Measurements from ENCODE around the gene ITGB3.

GRCh38 chr17:47305302-47305923, 51.8 kb downstream of the ITGB3 start:
- TF ChIP-seq ELK1 (IDR thresholded peaks at IDR 0.05; ENCODE audit: low read depth, low read length) (no peak), ATF3 (IDR thresholded peaks at IDR 0.05; ENCODE audit: borderline replicate concordance, extremely low read depth, low read depth, low read length) (no peak), E2F4 (IDR thresholded peaks at IDR 0.05; ENCODE audit: low read depth, low read length) (no peak), PRDM15 (CRISPR knock-in tag; IDR thresholded peaks at IDR 0.05) (no peak), MLLT1 (IDR thresholded peaks at IDR 0.05) (0 out of 2 replicates have a peak, but pooled peaks have one; percentile 31), EGR1 (IDR thresholded peaks at IDR 0.05; ENCODE audit: borderline replicate concordance in 1 of 2, low read depth in 2 of 2, low read length in 2 of 2) (no peak), CTCF (IDR thresholded peaks at IDR 0.05 in 2 of 3, conservative IDR thresholded peaks at IDR 0.05 in 1 of 3; ENCODE audit: control insufficient read depth in 2 of 3, extremely low read depth in 1 of 3, insufficient read depth in 1 of 3, low read depth in 3 of 3, low read length in 3 of 3) (no peak), GABPA (IDR thresholded peaks at IDR 0.05; ENCODE audit: low read depth) (no peak), TCF7 (IDR thresholded peaks at IDR 0.05; ENCODE audit: borderline replicate concordance) (no peak), EP300 (IDR thresholded peaks at IDR 0.05; ENCODE audit: borderline replicate concordance in 1 of 2, control insufficient read depth in 1 of 2, low read depth in 2 of 2, low read length in 2 of 2) (no peak)
